Stomach (tissue), 9 donors: ENCODE data around the gene ADTRP. TPM values are rescaled to one million over a fixed set of nuclear protein-coding genes. Genes with fewer than 3 reads are reported as not detected.
A peak's percentile ranks its signal among the peaks of the same experiment; 100 is the strongest.

Experiments
- DNase-seq, 2 donors: peaks; one replicate each; pipeline versions ENCODE4 v3.0.0 to v3.0.0-alpha.2; 2013 to 2019
- H3K27ac ChIP-seq, 5 donors: fragments of 200-600 bp in 4 of 5; sonication (generic) in 4 of 5; one replicate each; pipeline ENCODE4 v1.5.1; 2013 to 2019; ENCODE audit warnings: mild to moderate bottlenecking in 1 of 5, moderate library complexity in 1 of 5
- H3K27me3 ChIP-seq, 3 donors: fragments of 200-600 bp; sonication (generic); one replicate each; pipeline ENCODE4 v1.5.1; 2017 to 2019; ENCODE audit warnings: mixed run types in 1 of 3
- H3K36me3 ChIP-seq, 4 donors: fragments of 200-600 bp; sonication (generic); 1 replicate in 3 of 4; 2 replicates in 1 of 4; pipeline ENCODE4 v1.5.1; 2016 to 2019
- H3K4me1 ChIP-seq, 4 donors: fragments of 200-600 bp; sonication (generic); one replicate each; pipeline ENCODE4 v1.5.1; 2016 to 2019
- H3K4me3 ChIP-seq, 4 donors: fragments of 200-600 bp; sonication (generic) in 3 of 4; one replicate each; pipeline ENCODE4 v1.5.1; 2016 to 2019; ENCODE audit warnings: mild to moderate bottlenecking in 1 of 4
- H3K9me3 ChIP-seq, 4 donors: fragments of 200-600 bp; sonication (generic); one replicate each; pipeline ENCODE4 v1.5.1; 2016 to 2019
- EP300 ChIP-seq: sonication (generic); formaldehyde crosslinking; IDR thresholded peaks from one replicate; pipeline ENCODE4 v1.6.1; 2017; ENCODE audit warnings: antibody characterized with exemption
- POLR2A ChIP-seq, 4 donors: fragments of 450-650 bp; IDR thresholded peaks; one replicate each; pipeline ENCODE4 v1.6.1; 2016; ENCODE audit warnings: antibody characterized with exemption in 4 of 4, control low read depth in 2 of 4, mild to moderate bottlenecking in 1 of 4, moderate library complexity in 1 of 4
- POLR2AphosphoS5 ChIP-seq, 3 donors: sonication (generic); formaldehyde crosslinking; IDR thresholded peaks; one replicate each; pipeline ENCODE4 v1.6.1; 2016; ENCODE audit warnings: antibody characterized with exemption in 3 of 3
- WGBS, 5 donors: extraction: QIAGEN DNeasy Blood & Tissue Kit in 3 of 5; methylation state at CpG; one replicate each; pipeline versions ENCODE4 v1.1.5 to v1.1.7; 2013 to 2018; 5-methylcytosine and 5-hydroxymethylcytosine counted together
- intact Hi-C: fragments of 100-400 bp; cut with DNase I; formaldehyde crosslinking; loops from one replicate; pipeline ENCODE4 v1.15.1; 2023; ENCODE audit warnings: low total_unique reads
- polyA plus RNA-seq, 3 donors: library from polyadenylated mRNA; stranded (reverse); fragments of 200-250 nt; gene quantifications; one replicate each; pipeline ENCODE4 v1.2.3, GENCODE V29; 2013
- total RNA-seq, 5 donors: library from RNA; depleted of rRNA; stranded (reverse); fragments of >200 nt; gene quantifications; one replicate each; pipeline versions ENCODE4 v1.1.0 to v1.2.3, GENCODE V29; 2014 to 2016
- TF ChIP-seq, protein P1 (sequence below), 7 experiments: fragments of 450-650 bp in 4 of 7; fragments of 200-600 bp in 3 of 7; sonication (generic) in 3 of 7; IDR thresholded peaks; one replicate each; pipeline ENCODE4 v1.5.1; 2016 to 2019; ENCODE audit warnings: antibody characterized with exemption in 7 of 7, control low read depth in 2 of 7, mild to moderate bottlenecking in 1 of 7
- donor health status: healthy with polysubstance abuse.
- donor health status: Bipolar disorder and iron deficiency.
- donor health status: healthy.

The ADTRP gene
- total and polyA plus RNA-seq, 8 donors = 3.9 to 63.6 (median 20.8) TPM

GRCh38 chr6:11718031-11718430, 60.6 kb downstream of the ADTRP start:
- no peak for TF ChIP-seq POLR2A (IDR thresholded peaks at IDR 0.05)
- TF ChIP-seq POLR2AphosphoS5 (IDR thresholded peaks at IDR 0.05) = no peak
- TF ChIP-seq, protein P1, sequence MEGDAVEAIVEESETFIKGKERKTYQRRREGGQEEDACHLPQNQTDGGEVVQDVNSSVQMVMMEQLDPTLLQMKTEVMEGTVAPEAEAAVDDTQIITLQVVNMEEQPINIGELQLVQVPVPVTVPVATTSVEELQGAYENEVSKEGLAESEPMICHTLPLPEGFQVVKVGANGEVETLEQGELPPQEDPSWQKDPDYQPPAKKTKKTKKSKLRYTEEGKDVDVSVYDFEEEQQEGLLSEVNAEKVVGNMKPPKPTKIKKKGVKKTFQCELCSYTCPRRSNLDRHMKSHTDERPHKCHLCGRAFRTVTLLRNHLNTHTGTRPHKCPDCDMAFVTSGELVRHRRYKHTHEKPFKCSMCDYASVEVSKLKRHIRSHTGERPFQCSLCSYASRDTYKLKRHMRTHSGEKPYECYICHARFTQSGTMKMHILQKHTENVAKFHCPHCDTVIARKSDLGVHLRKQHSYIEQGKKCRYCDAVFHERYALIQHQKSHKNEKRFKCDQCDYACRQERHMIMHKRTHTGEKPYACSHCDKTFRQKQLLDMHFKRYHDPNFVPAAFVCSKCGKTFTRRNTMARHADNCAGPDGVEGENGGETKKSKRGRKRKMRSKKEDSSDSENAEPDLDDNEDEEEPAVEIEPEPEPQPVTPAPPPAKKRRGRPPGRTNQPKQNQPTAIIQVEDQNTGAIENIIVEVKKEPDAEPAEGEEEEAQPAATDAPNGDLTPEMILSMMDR (IDR thresholded peaks at IDR 0.05) = no peak
- no peak for TF ChIP-seq EP300
- WGBS, 5 donors = 83 to 100% (median 96%) methylated on average over 1 of the region's 1 CpG
- Histone ChIP-seq H3K27ac (no peak overlapping the region), H3K9me3 (no peaks in the 10 kb centered on the region), H3K4me1 (no peaks in the 10 kb centered on the region), H3K27me3 (no peaks in the 10 kb centered on the region), H3K36me3 (no peaks in the 10 kb centered on the region), H3K4me3 (no peak overlapping the region)
- intact Hi-C loops = no loop called here
- DNase-seq = no peak

- no peaks in the 10 kb centered on the region for H3K36me3 ChIP-seq
- intact Hi-C loops = no loop called here
- no peak for DNase-seq
- H3K4me1 ChIP-seq = peaks cover 0 to 29% (median 13%) of the 10 kb centered on the region in 4 donors
- no peaks in the 10 kb centered on the region for H3K9me3 ChIP-seq
- H3K27ac ChIP-seq = no peak overlapping the region
- H3K4me3 ChIP-seq = no peak overlapping the region
- TF ChIP-seq EP300 (no peak), POLR2A (IDR thresholded peaks at IDR 0.05) (no peak), POLR2AphosphoS5 (IDR thresholded peaks at IDR 0.05) (no peak)
- TF ChIP-seq, protein P1 (IDR thresholded peaks at IDR 0.05) = no peak
- no peaks in the 10 kb centered on the region for H3K27me3 ChIP-seq
Measured at GRCh38 chr6:11714798-11715285, 63.8 kb downstream of the ADTRP start.

DNA sequence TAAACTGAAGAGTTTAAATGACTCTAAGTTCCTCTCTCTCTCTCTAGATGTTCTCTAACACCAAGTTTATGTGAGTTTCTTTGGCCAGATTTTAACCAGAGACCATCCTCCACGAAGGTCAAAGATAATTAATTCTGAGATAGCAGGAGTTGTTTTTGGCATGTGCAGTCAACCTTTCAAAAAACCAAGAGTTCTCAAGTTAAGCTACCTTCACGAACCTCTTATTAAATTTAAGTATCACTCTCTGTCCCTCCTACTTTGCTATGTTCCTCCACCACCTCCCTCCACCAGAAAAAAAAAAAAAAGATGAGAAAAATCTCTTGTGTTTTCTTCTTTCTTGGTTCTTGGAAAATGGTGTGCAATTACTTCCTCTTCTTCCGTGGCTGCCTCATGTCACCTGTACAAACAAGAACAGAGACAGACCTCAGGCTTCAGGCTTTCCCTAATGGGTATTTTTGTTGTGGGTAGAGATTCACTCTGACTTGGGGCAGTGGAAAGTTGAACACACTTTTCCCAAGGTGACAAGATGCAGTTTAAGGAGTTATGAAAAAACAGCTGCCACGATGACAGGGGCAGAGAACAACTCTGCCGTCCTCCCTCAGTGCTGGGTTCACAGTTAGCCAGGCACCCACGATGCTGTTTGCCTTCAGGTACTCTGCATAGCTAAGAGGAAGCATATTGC, 64.3 kb downstream of the ADTRP start:
- H3K9me3 ChIP-seq = no peaks in the 10 kb centered on the region
- TF ChIP-seq, protein P1 (IDR thresholded peaks at IDR 0.05) = no peak
- no peak for TF ChIP-seq EP300
- TF ChIP-seq POLR2AphosphoS5 (IDR thresholded peaks at IDR 0.05) = no peak
- TF ChIP-seq POLR2A (IDR thresholded peaks at IDR 0.05) = no peak
- H3K4me3 ChIP-seq = no peak overlapping the region
- intact Hi-C loops = no loop called here
- 41 to 57% (median 48%) methylated on average over 6 of the region's 6 CpGs for WGBS, 5 donors
- H3K4me1 ChIP-seq = peaks cover 0 to 29% (median 14%) of the 10 kb centered on the region in 4 donors
- no peak for DNase-seq
- H3K27ac ChIP-seq = no peak overlapping the region
- no peaks in the 10 kb centered on the region for H3K36me3 ChIP-seq
- H3K27me3 ChIP-seq = no peaks in the 10 kb centered on the region

GRCh38 chr6:11712760-11713159, 65.8 kb downstream of the ADTRP start:
- 74 to 80% (median 75%) methylated on average over 6 of the region's 6 CpGs for WGBS, 5 donors
- no peaks in the 10 kb centered on the region for H3K9me3 ChIP-seq
- peaks cover 0 to 29% (median 14%) of the 10 kb centered on the region in 4 donors for H3K4me1 ChIP-seq
- TF ChIP-seq EP300 (no peak), POLR2A (IDR thresholded peaks at IDR 0.05) (no peak), POLR2AphosphoS5 (IDR thresholded peaks at IDR 0.05) (no peak)
- TF ChIP-seq, protein P1 (IDR thresholded peaks at IDR 0.05) = no peak
- intact Hi-C loops = no loop called here
- H3K4me3 ChIP-seq = no peak overlapping the region
- H3K27me3 ChIP-seq = no peaks in the 10 kb centered on the region
- no peak for DNase-seq
- H3K27ac ChIP-seq = peak overlapping the region in 1 of 5 donors; percentile 19
- no peaks in the 10 kb centered on the region for H3K36me3 ChIP-seq
